AG04450 (cell line): ENCODE data around the gene CDX1. TPM values are rescaled to one million over a fixed set of nuclear protein-coding genes. Genes with fewer than 3 reads are reported as not detected.

Experiments
- CTCF ChIA-PET: fragments of 300-600, 350-600 bp; formaldehyde crosslinking; extraction: SDS; loops from one replicate; lab custom pipeline; 2022; ENCODE audit warnings: antibody characterized with exemption, inconsistent platforms; lab: Charles Lee
- POLR2A ChIA-PET: fragments of 350-600 bp; formaldehyde crosslinking; extraction: SDS; loops from one replicate; lab custom pipeline; 2021; ENCODE audit warnings: antibody characterized with exemption, inconsistent platforms; lab: Yijun Ruan, JAX
- DNase-seq: peaks from one replicate; pipeline ENCODE4 v3.0.0-alpha.2; 2011; ENCODE audit warnings: low read depth, low spot score
- H3K27ac ChIP-seq: one replicate; pipeline ENCODE4 v1.5.1; 2012; ENCODE audit warnings: low read depth, low read length, control low read depth
- H3K27me3 ChIP-seq: one replicate; pipeline ENCODE4 v1.6.0; 2012; ENCODE audit warnings: low read length; ENCODE audit not compliant: control insufficient read depth, insufficient read depth
- H3K4me3 ChIP-seq: 2 replicates; pipeline ENCODE4 v1.5.1; 2011; ENCODE audit warnings: mild to moderate bottlenecking, low read depth, low read length, control low read depth
- H3K9me3 ChIP-seq: 2 replicates; pipeline ENCODE4 v1.5.1; 2012; ENCODE audit warnings: low read length; ENCODE audit not compliant: control insufficient read depth, insufficient read depth
- CTCF ChIP-seq: IDR thresholded peaks from 2 replicates; pipeline ENCODE4 v1.5.1; 2011; ENCODE audit warnings: low read depth, low read length, control low read depth, inconsistent platforms
- polyA plus RNA-seq: library from polyadenylated mRNA; depleted of rRNA; stranded (reverse); fragments of >200 nt; gene quantifications from 2 replicates; pipeline ENCODE4 v1.2.3, GENCODE V29; 2011

The CDX1 gene
- polyA plus RNA-seq, 1 experiment: 0.30 TPM

GRCh38 chr5:150152636-150153462 lies 13.7 kb upstream of the CDX1 start:
- no peak for DNase-seq
- no peaks in the 10 kb centered on the region for H3K27me3 ChIP-seq
- no peaks in the 10 kb centered on the region; the same call in 1 of the 2 replicates for H3K9me3 ChIP-seq
- POLR2A ChIA-PET: interaction anchor here (0.5 to 2.2 kb wide), 3 partner anchors 9 to 282 kb away, joined by 3 to 11 read pairs (median 10); no protein-coding TSS in a partner anchor
- CTCF ChIA-PET: interaction anchor here (0.8 kb wide), 1 partner anchor 30 kb away, joined by 3 read pairs; no protein-coding TSS in a partner anchor
- H3K4me3 ChIP-seq: peak overlapping the region; percentile 97
- TF ChIP-seq CTCF: no peak
- peak overlapping the region; percentile 31 for H3K27ac ChIP-seq

- Histone ChIP-seq H3K27me3 (no peaks in the 10 kb centered on the region), H3K4me3 (peak overlapping the region; percentile 97), H3K9me3 (no peaks in the 10 kb centered on the region), H3K27ac (peak overlapping the region; percentile 52)
- no peak for DNase-seq
- ChIA-PET POLR2A (interaction anchor here (2.2 to 2.8 kb wide), 2 partner anchors 10 to 14 kb away, joined by 10 to 31 read pairs; no protein-coding TSS in a partner anchor), CTCF (interaction anchor here (0.6 kb wide), 1 partner anchor 194 kb away, joined by 3 read pairs; no protein-coding TSS in a partner anchor)
- no peak for TF ChIP-seq CTCF
Observed at GRCh38 chr5:150153483-150153882, 13.1 kb upstream of the CDX1 start.

GRCh38 chr5:150153957-150154617 lies 12.5 kb upstream of the CDX1 start:
- POLR2A ChIA-PET: interaction anchor here (2.2 to 2.8 kb wide), 2 partner anchors 11 to 14 kb away, joined by 10 to 31 read pairs; no protein-coding TSS in a partner anchor
- CTCF ChIA-PET: interaction anchor here (0.6 kb wide), 1 partner anchor 194 kb away, joined by 3 read pairs; no protein-coding TSS in a partner anchor
- H3K4me3 ChIP-seq: peak overlapping the region; percentile 97
- no peaks in the 10 kb centered on the region for H3K9me3 ChIP-seq
- no peaks in the 10 kb centered on the region for H3K27me3 ChIP-seq
- DNase-seq: no peak
- peak overlapping the region; percentile 52 for H3K27ac ChIP-seq
- no peak; the same call in 1 of the 2 replicates for TF ChIP-seq CTCF

GRCh38 chr5:150154618-150155128 lies 11.9 kb upstream of the CDX1 start:
- peak; percentile 11; the same call in 1 of the 2 replicates for TF ChIP-seq CTCF
- no peaks in the 10 kb centered on the region for H3K9me3 ChIP-seq
- no peak for DNase-seq
- H3K27ac ChIP-seq: peak overlapping the region; percentile 87
- ChIA-PET CTCF (interaction anchor here (1.1 to 1.2 kb wide), 2 partner anchors 9 to 17 kb away, joined by 3 read pairs; no protein-coding TSS in a partner anchor), POLR2A (interaction anchor here (1.0 to 2.8 kb wide), 4 partner anchors 11 to 124 kb away, joined by 3 to 31 read pairs (median 7); no protein-coding TSS in a partner anchor)
- no peaks in the 10 kb centered on the region for H3K27me3 ChIP-seq
- H3K4me3 ChIP-seq: peak overlapping the region; percentile 97
